HEK293 (cell line): ENCODE data around the gene MYO7A.

Experiments used
- CTCF ChIA-PET: fragments of 350-600 bp; formaldehyde crosslinking; extraction: SDS; loops from one replicate; lab custom pipeline; 2021; ENCODE audit warnings: antibody characterized with exemption; lab: Yijun Ruan, JAX
- POLR2A ChIA-PET: fragments of 300-600 bp; formaldehyde crosslinking; extraction: SDS; loops from one replicate; lab custom pipeline; 2020; ENCODE audit warnings: antibody characterized with exemption, inconsistent platforms; lab: Yijun Ruan, JAX
- H3K27ac ChIP-seq: fragments of 200-500 bp; sonication (Bioruptor generic); 2 replicates; pipeline ENCODE4 v1.5.1; 2014; ENCODE audit warnings: low read depth, low read length, control low read depth, inconsistent platforms; ENCODE audit errors: extremely low read depth
- H3K36me3 ChIP-seq, 2 experiments: fragments of 200-500 bp in 1 of 2; sonication (Bioruptor generic) in 1 of 2; 1 replicate in 1 of 2; 2 replicates in 1 of 2; pipeline ENCODE4 v1.5.1; 2014 to 2017; ENCODE audit warnings: inconsistent platforms in 2 of 2, low read length in 2 of 2; ENCODE audit not compliant: control insufficient read depth in 2 of 2, insufficient read depth in 1 of 2
- H3K4me1 ChIP-seq: fragments of 200-500 bp; sonication (Bioruptor generic); 2 replicates; pipeline ENCODE4 v1.5.1; 2014; ENCODE audit warnings: mild to moderate bottlenecking, low read length, inconsistent platforms; ENCODE audit not compliant: control insufficient read depth, insufficient read depth
- H3K4me3 ChIP-seq: 2 replicates; pipeline ENCODE4 v1.5.1; 2011; ENCODE audit warnings: low read depth, mild to moderate bottlenecking, control low read depth, low read length, moderate library complexity
- H3K9me3 ChIP-seq: fragments of 200-500 bp; sonication (Bioruptor generic); 2 replicates; pipeline ENCODE4 v1.5.1; 2014; ENCODE audit warnings: low read depth, low read length, inconsistent platforms; ENCODE audit not compliant: control insufficient read depth, insufficient read depth
- GFI1B ChIP-seq: fragments of 450-650 bp; formaldehyde crosslinking; IDR thresholded peaks from 2 replicates; pipeline ENCODE4 v1.5.1; 2016; ENCODE audit warnings: missing biosample characterization, missing genetic modification characterization
- GLIS2 ChIP-seq: fragments of 450-650 bp; formaldehyde crosslinking; IDR thresholded peaks from 2 replicates; pipeline ENCODE4 v1.5.1; 2016; ENCODE audit warnings: missing biosample characterization, missing genetic modification characterization
- KLF1 ChIP-seq: fragments of 450-650 bp; formaldehyde crosslinking; IDR thresholded peaks from 2 replicates; pipeline ENCODE4 v1.5.1; 2016; ENCODE audit warnings: missing biosample characterization, missing genetic modification characterization
- KLF8 ChIP-seq: fragments of 450-650 bp; formaldehyde crosslinking; IDR thresholded peaks from 2 replicates; pipeline ENCODE4 v1.5.1; 2016; ENCODE audit warnings: missing biosample characterization, missing genetic modification characterization
- OSR2 ChIP-seq: fragments of 450-650 bp; formaldehyde crosslinking; IDR thresholded peaks from 2 replicates; pipeline ENCODE4 v1.5.1; 2016; ENCODE audit warnings: missing biosample characterization, missing genetic modification characterization
- ZFP41 ChIP-seq: fragments of 450-650 bp; formaldehyde crosslinking; IDR thresholded peaks from 2 replicates; pipeline ENCODE4 v1.5.1; 2016; ENCODE audit warnings: missing biosample characterization, missing genetic modification characterization, borderline replicate concordance
- ZNF140 ChIP-seq: fragments of 450-650 bp; formaldehyde crosslinking; IDR thresholded peaks from 2 replicates; pipeline ENCODE4 v1.5.1; 2016; ENCODE audit warnings: missing biosample characterization, missing genetic modification characterization
- ZNF2 ChIP-seq: fragments of 450-650 bp; formaldehyde crosslinking; IDR thresholded peaks from 2 replicates; pipeline ENCODE4 v1.5.1; 2016; ENCODE audit warnings: missing biosample characterization, missing genetic modification characterization
- ZNF24 ChIP-seq: fragments of 450-650 bp; formaldehyde crosslinking; IDR thresholded peaks from 2 replicates; pipeline ENCODE4 v1.5.1; 2016; ENCODE audit warnings: missing biosample characterization, missing genetic modification characterization
- ZNF274 ChIP-seq, 2 experiments: fragments of 200-500 bp in 1 of 2; fragments of 450-650 bp in 1 of 2; sonication (Bioruptor generic) in 1 of 2; formaldehyde crosslinking in 1 of 2; IDR thresholded peaks; 2 replicates each; pipeline versions ENCODE4 v1.5.1 to v1.6.1; 2014 to 2016; ENCODE audit warnings: borderline replicate concordance in 1 of 2, inconsistent platforms in 1 of 2, low read length in 1 of 2, missing biosample characterization in 1 of 2, missing genetic modification characterization in 1 of 2
- ZNF37A ChIP-seq: fragments of 450-650 bp; IDR thresholded peaks from 2 replicates; pipeline ENCODE4 v1.5.1; 2018; ENCODE audit warnings: missing biosample characterization, missing genetic modification characterization
- ZNF404 ChIP-seq: fragments of 450-650 bp; formaldehyde crosslinking; IDR thresholded peaks from 2 replicates; pipeline ENCODE4 v1.5.1; 2017; ENCODE audit warnings: missing biosample characterization, missing genetic modification characterization
- ZNF514 ChIP-seq: fragments of 450-650 bp; formaldehyde crosslinking; IDR thresholded peaks from 2 replicates; pipeline ENCODE4 v1.5.1; 2016; ENCODE audit warnings: missing biosample characterization, missing genetic modification characterization
- ZNF530 ChIP-seq: fragments of 450-650 bp; formaldehyde crosslinking; IDR thresholded peaks from 2 replicates; pipeline ENCODE4 v1.5.1; 2016; ENCODE audit warnings: low read depth, missing biosample characterization, missing genetic modification characterization
- ZNF747 ChIP-seq: fragments of 450-650 bp; formaldehyde crosslinking; IDR thresholded peaks from 2 replicates; pipeline ENCODE4 v1.5.1; 2016; ENCODE audit warnings: missing biosample characterization, missing genetic modification characterization
- ZNF777 ChIP-seq: fragments of 450-650 bp; formaldehyde crosslinking; IDR thresholded peaks from 2 replicates; pipeline ENCODE4 v1.5.1; 2017; ENCODE audit warnings: missing biosample characterization, missing genetic modification characterization, borderline replicate concordance
- TF ChIP-seq, protein P1 (sequence below): fragments of 450-650 bp; formaldehyde crosslinking; IDR thresholded peaks from 2 replicates; pipeline ENCODE4 v1.5.1; 2016; ENCODE audit warnings: missing biosample characterization, missing genetic modification characterization
- TF ChIP-seq, protein P2 (sequence below): fragments of 450-650 bp; formaldehyde crosslinking; IDR thresholded peaks from 2 replicates; pipeline ENCODE4 v1.5.1; 2016; ENCODE audit warnings: missing biosample characterization, missing genetic modification characterization
- TF ChIP-seq, protein P3 (sequence below): fragments of 450-650 bp; formaldehyde crosslinking; IDR thresholded peaks from 2 replicates; pipeline ENCODE4 v1.5.1; 2016; ENCODE audit warnings: missing biosample characterization, missing genetic modification characterization

Gene MYO7A

DNA sequence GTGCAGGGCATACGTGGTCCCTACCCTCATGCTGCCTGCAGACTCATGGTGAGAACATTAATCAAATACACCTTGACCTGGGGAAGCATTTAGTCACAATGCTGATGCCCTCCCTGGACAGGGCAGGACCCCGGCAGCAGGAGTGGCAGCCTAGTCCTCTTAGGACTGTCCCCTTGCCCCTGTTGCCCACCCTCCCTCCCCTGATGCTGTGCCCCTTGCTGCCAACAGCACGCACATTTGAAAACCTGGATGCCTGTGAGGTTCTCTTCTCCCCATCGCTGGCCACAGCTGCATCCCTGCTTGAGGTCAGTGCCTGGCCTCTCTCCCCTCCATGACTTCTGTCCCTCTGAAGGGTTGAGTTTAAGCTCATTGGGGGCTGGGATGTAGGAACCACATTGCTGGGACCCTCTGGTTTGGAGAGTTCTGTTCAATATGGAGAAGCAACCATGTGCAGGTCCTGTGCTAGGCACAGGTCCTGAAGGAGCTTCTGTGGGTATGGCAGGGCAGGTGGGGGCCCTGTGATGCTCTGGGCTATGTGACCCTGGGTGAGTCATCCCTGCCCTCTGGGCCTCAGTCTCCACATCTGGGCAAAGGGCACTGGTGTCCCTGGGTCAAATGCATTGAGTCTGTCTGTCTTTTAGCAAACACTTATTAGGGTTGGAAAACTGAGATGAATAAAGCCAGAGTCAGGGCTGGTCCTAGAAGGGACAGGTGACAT lies 31.3 kb downstream of the MYO7A start:
- H3K4me1 ChIP-seq = no peaks in the 10 kb centered on the region
- TF ChIP-seq, protein P1, sequence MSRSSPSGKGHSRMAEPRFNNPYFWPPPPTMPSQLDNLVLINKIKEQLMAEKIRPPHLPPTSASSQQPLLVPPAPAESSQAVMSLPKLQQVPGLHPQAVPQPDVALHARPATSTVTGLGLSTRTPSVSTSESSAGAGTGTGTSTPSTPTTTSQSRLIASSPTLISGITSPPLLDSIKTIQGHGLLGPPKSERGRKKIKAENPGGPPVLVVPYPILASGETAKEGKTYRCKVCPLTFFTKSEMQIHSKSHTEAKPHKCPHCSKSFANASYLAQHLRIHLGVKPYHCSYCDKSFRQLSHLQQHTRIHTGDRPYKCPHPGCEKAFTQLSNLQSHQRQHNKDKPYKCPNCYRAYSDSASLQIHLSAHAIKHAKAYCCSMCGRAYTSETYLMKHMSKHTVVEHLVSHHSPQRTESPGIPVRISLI (tag by site-specific recombination) = no peak
- TF ChIP-seq, protein P2, sequence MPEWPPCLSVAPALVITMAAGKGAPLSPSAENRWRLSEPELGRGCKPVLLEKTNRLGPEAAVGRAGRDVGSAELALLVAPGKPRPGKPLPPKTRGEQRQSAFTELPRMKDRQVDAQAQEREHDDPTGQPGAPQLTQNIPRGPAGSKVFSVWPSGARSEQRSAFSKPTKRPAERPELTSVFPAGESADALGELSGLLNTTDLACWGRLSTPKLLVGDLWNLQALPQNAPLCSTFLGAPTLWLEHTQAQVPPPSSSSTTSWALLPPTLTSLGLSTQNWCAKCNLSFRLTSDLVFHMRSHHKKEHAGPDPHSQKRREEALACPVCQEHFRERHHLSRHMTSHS (tag by site-specific recombination) = no peak
- TF ChIP-seq ZNF514 (tag by site-specific recombination) (no peak), GFI1B (tag by site-specific recombination) (no peak)
- TF ChIP-seq, all 188 proteins: peak for 0
- Histone ChIP-seq H3K36me3 (no peaks in the 10 kb centered on the region), H3K4me3 (no peak overlapping the region), H3K9me3 (no peaks in the 10 kb centered on the region), H3K27ac (no peak overlapping the region)
- ChIA-PET CTCF (interaction anchor here (1.1 kb wide), 1 partner anchor 29 kb away, joined by 3 read pairs; no protein-coding TSS in a partner anchor), POLR2A (no interaction called here)

DNA sequence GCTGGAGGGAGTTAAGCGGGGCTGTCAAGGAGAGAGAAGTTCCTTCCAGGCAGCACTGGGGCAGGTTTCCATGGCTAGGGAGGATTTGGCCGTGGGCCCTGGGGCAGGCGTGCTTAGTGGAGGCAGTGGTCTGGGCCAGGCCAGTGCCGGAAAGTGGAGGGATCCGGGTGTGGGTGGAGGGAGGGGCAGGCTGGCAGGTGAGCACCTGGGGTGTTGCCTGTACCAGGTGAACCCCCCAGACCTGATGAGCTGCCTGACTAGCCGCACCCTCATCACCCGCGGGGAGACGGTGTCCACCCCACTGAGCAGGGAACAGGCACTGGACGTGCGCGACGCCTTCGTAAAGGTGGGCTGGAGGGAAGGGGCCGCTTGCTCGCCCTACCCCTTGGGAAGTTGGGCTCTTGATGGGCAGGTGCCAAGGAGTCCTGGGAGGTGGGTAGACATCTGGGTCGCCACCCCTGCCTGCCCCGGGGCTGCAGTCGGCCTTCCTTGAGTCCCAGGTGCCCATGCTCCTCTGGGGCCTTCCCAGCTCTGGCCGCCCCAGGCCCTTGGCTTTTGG lies 32.0 kb downstream of the MYO7A start:
- H3K4me3 ChIP-seq = no peak overlapping the region
- no peaks in the 10 kb centered on the region for H3K4me1 ChIP-seq
- no peaks in the 10 kb centered on the region for H3K9me3 ChIP-seq
- TF ChIP-seq KLF1 (tag by site-specific recombination) (no peak), ZNF747 (tag by site-specific recombination) (no peak), ZNF404 (no peak), ZNF140 (tag by site-specific recombination) (no peak), ZNF274 (IDR thresholded peaks at IDR 0.05; ENCODE audit: low read length) (no peak), ZNF274 (tag by site-specific recombination; IDR thresholded peaks at IDR 0.05; ENCODE audit: borderline replicate concordance) (no peak), ZNF777 (no peak), ZNF24 (no peak), ZNF37A (tag by site-specific recombination) (no peak), GFI1B (tag by site-specific recombination) (no peak), ZFP41 (tag by site-specific recombination) (no peak), GLIS2 (tag by site-specific recombination) (no peak), ZNF2 (tag by site-specific recombination) (no peak), OSR2 (tag by site-specific recombination) (no peak), KLF8 (tag by site-specific recombination) (no peak), ZNF530 (tag by site-specific recombination) (no peak)
- TF ChIP-seq, protein P3, sequence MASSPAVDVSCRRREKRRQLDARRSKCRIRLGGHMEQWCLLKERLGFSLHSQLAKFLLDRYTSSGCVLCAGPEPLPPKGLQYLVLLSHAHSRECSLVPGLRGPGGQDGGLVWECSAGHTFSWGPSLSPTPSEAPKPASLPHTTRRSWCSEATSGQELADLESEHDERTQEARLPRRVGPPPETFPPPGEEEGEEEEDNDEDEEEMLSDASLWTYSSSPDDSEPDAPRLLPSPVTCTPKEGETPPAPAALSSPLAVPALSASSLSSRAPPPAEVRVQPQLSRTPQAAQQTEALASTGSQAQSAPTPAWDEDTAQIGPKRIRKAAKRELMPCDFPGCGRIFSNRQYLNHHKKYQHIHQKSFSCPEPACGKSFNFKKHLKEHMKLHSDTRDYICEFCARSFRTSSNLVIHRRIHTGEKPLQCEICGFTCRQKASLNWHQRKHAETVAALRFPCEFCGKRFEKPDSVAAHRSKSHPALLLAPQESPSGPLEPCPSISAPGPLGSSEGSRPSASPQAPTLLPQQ (tag by site-specific recombination) = no peak
- no peaks in the 10 kb centered on the region for H3K36me3 ChIP-seq
- CTCF ChIA-PET = interaction anchor here (0.7 kb wide), 1 partner anchor 26 kb away, joined by 4 read pairs; no protein-coding TSS in a partner anchor
- H3K27ac ChIP-seq = no peak overlapping the region
- POLR2A ChIA-PET = no interaction called here
